DMS53 treated with DMSO at 0.1 percent for 48 hours (cell line): ENCODE data around the gene IQSEC1.

Experiments used
- DNase-seq: peaks from one replicate; lab custom pipeline; 2025; ENCODE audit not compliant: unreplicated experiment; lab: John Stamatoyannopoulos, UW

Gene IQSEC1

GRCh38 chr3:12972781-12973702 is 100.2 kb downstream of the IQSEC1 start:
- no peak for DNase-seq

- no peak for DNase-seq
Observed at GRCh38 chr3:12972043-12972442, 101.2 kb downstream of the IQSEC1 start.

- no peak for DNase-seq
Observed at GRCh38 chr3:12970684-12971083, 102.5 kb downstream of the IQSEC1 start.

- DNase-seq, result no peak
Observed at GRCh38 chr3:12969486-12969885, 103.7 kb downstream of the IQSEC1 start.

- DNase-seq, result no peak
Observed at GRCh38 chr3:12968541-12968940, 104.7 kb downstream of the IQSEC1 start.

- DNase-seq, result peak; percentile 41
Observed at GRCh38 chr3:12967606-12968351, 105.5 kb downstream of the IQSEC1 start.

GRCh38 chr3:12966847-12967605 is 106.2 kb downstream of the IQSEC1 start:
- DNase-seq, result no peak

GRCh38 chr3:12965999-12966846 is 107.0 kb downstream of the IQSEC1 start:
- DNase-seq, result no peak

- DNase-seq, result peak; percentile 70
Observed at GRCh38 chr3:12964711-12965612, 108.3 kb downstream of the IQSEC1 start.

GRCh38 chr3:12963922-12964701 is 109.1 kb downstream of the IQSEC1 start:
- DNase-seq, result no peak

- no peak for DNase-seq
Observed at GRCh38 chr3:12963231-12963896, 109.9 kb downstream of the IQSEC1 start.

GRCh38 chr3:12962292-12962691 is 110.9 kb downstream of the IQSEC1 start:
- no peak for DNase-seq

- DNase-seq, result no peak
Observed at GRCh38 chr3:12961697-12962036, 111.6 kb downstream of the IQSEC1 start.

- DNase-seq, result no peak
Observed at GRCh38 chr3:12961007-12961696, 112.1 kb downstream of the IQSEC1 start.

- DNase-seq, result no peak
Observed at GRCh38 chr3:12960497-12960896, 112.7 kb downstream of the IQSEC1 start.

GRCh38 chr3:12959838-12960378 is 113.3 kb downstream of the IQSEC1 start:
- DNase-seq, result no peak

GRCh38 chr3:12959410-12959809 is 113.8 kb downstream of the IQSEC1 start:
- no peak for DNase-seq
